HG03103 (cell line): ENCODE data around the gene SPDEF.

ENCODE experiments used
- ATAC-seq: cut with Tn5 transposase; IDR thresholded peaks from one replicate; pipeline ENCODE4 v1.9.1; 2021; ENCODE audit warnings: low read depth; ENCODE audit not compliant: unreplicated experiment

Gene SPDEF

DNA sequence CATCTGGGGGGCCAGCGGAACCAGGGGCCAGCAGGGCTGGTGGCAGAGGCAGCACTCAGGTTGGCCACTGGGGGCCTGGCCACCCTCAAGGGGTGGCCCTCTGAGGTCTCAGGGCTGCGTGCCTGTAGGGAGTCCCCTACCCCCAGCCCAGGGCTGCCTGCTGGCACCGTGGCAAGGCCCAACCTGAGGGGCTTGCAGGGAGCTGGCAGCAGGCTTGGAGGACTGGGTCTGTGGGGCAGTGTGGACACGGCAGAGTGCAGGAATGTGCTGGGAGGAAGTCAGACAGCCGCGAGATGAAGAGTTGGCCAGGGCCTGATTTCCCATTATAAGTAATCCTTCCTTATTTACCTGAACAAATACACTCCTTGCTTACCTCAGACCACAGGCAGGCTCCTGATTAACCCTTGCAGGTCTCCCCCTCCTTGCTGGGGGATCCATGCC is at the start of gene SPDEF:
SPDEF (minus strand) TSS at position 299 of the 441 bp plus-strand sequence. CDS start 11,874 bp downstream, outside the sequence.
- ATAC-seq = no peak

DNA sequence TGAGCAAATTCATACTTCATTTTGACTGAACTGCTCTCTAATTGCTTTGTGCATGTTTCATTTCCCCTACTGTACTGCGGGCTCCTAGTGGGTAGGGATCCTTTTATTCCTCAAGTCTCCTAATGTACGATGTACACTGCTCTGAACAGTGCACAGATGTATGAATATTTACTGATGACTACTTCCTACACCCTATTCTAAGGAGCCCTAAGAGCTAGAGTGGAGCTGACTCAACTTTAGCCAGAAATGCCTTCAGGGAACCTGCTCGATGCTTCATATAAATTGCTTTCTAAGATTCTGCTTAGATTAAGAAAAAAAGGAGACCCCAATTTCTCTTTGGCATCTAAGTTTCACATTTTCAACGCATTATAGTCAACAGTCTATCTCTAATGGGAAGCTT is 47.6 kb upstream of the SPDEF start:
- ATAC-seq = no peak

DNA sequence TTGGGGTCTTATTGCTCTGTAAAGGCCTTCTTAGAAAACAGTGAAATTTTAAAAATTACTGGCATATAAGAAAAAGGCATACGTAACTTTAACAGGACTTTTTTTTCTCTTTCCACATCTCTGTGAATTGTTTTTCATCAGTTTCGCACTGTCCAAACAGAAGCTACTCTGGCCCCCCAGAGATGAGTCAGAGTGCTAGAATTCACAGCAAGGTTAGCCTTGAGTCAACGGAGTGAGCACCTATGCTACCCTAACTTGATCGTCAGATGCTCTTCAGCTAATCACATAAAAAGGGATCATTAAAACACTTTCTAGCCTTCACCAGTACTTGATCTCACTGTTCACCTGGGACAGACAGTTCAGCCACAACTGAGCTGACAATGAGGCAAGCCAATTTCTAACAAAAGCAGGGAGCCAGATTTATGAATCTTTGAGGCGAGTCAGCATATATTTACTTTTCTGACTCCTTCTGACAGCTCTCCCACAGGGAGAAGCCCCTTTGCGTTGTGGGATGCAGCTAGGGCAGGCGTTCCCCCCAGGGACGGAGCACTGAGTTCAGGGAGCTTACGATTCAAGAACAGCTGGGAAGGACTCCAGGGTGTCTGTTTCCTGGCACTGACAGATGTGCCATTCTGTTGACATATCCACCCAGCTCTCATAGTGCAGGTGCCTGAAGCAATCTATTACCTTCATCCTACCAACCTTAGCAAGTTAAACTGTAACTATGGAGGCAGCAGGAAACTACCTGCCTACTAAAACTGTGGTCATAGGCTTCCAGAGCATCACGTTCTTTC is 46.4 kb upstream of the SPDEF start:
- no peak for ATAC-seq

DNA sequence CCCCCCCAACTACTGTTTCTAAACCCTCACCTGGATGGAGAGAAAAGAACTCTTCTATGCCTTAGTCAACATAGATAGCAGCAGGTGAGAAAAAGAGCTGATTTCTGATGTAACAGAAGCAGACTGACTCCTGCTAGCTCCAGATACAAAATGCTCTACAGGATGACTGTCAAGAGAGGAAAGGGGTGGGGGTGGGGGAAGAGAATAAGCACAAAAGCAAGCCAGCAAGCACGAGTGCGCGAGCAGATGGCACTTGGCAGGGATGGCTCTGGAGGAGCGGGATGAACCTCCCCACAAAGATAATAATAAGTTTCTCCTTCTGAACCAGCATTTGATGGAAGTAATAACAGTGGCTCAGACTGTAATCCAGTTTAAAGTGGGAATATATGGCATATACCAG is 45.6 kb upstream of the SPDEF start:
- no peak for ATAC-seq

DNA sequence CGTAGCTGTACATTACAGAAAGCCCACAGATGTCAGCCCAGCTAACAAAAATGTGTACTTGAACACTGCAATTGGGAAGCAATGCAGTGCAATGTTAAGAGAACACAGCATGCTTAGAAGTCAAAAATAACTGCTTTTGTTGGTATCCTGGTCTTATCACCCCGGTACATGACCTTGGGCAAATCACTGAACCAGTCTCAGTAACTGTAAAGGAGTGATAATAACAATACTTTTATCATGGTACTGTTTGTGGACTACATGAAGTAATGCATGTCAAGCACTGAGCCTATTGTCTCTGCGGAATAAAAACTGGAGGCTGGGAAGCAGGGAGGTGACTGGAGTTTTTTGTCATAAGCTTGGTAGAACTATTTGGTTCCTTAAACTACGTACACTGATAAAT is 44.7 kb upstream of the SPDEF start:
- ATAC-seq = no peak

DNA sequence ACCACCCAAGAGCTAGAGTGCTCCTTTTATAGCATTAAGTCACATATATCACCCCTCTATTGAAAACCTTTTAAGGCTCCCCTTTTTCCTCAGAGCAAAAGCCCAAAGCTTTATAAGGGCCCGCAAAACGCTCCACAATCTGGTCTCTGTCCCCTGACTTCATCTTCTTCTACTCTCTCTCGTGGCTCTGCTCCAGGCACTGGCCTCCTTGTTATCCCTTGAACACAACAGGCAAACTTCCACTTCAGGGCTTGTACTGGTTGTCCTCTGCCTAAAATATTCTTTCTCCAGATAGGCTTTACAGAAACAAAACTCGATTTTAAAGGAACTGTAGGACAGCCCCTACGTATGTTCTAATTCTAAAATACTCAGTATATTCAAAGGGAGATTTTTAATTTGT is 44.0 kb upstream of the SPDEF start:
- no peak for ATAC-seq

DNA sequence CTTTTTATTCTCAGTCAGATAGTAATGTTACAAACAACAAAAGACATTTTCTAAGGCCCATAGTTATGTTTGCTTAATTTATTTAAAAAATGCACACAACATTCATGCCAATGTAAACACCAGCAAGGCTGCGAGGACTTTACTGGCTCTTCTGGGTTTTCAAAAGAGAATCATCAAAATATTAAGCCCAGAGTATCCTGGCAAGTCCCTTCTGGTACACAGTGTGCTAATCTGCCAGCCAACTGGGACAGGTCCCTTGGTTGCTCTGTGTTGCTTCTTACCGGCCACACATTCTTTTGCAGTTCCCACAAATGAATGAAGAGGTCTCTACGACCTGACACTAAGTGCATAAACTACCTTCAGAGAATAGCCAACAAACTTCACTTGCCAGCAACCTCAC is 42.6 kb upstream of the SPDEF start:
- ATAC-seq = no peak

DNA sequence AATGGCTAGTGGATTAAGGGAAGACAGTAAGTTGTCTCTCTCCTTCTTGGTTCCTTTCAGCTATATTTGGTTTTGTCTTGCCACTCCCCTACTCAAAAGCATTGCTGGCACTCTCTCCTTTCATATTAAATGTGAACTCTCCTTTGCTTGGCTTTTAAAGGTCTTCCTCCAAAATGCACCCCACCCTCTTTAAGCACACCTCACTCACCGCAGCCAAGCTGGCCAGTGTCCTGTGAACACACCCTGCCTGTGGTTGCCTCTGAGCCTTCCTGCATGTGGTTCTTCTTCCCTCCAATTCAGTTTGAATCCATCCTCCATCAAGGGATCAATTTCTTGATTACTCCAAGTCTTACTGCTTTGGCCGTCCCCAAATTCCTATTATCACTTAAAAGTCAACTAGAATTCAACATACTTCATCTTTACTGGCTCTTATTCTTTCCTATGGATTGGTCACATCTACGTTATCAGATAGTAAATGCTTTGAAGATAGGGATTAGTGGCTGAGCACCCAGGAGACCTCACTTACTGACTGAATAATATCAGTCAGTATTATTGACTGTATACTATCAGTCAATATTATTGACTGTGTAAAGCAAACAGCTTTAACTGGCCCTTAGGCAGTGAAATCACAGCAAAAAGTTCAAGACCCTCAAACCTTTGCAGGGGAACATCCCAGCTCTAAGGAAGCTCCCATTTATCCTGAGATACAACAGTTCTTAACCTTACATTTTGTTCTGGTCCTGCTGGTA is 41.6 kb upstream of the SPDEF start:
- no peak for ATAC-seq

DNA sequence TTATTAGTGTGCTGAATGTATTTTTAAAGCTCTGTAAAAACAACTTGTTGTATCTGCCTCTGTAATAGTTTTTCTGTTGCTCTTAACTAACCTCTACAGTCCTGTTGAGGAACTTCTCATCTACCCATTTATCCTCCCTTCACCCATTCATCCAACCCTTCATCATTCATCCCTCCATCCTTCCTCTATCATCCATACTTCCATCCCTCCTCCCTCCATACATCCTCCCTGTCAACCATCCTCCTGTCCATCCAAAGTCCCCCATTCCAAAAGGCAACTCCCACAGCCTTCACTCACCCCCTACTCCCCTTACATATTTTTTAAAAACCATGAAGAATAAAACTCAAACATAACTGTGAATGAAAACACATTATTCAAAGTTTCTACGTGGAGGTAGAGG is 40.7 kb upstream of the SPDEF start:
- no peak for ATAC-seq

DNA sequence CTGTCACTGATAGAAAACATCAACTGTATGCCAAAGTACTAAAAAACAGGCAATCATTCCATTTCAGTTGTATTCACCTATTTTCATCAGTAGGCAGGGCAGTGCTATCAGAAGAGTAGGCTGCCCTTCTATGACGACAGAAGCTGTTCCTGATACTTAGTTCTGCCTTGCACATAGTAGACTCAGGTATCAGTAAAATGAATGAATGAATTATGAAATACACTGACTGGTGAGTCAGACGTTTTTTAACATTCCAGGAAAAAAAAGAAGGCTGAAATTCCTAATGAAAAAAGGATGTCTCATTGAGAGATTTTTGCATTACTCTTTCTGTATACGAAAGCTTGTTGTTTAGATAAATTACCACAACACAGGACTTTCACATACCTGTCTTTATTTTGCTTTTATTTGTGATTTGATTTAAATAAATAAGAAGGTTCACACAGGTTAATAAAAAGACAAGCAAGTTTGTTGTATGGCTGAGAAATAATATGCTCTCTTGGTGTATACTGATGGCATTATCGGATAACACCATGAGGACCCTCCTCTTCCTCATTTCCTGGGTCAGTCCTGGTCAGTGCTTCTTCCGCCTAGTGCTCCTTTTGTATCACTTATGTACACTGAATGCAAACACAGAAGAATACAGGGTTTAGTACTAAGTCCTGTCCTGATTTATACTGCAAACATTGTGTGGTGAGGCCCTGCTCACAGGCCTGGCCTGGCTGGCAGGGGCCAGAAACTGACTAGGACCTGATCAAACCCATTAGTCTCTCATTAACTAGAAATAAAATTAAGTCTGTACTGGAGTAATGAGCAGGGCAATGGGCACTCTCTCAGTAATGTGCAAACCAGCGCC is 39.4 kb upstream of the SPDEF start:
- no peak for ATAC-seq

DNA sequence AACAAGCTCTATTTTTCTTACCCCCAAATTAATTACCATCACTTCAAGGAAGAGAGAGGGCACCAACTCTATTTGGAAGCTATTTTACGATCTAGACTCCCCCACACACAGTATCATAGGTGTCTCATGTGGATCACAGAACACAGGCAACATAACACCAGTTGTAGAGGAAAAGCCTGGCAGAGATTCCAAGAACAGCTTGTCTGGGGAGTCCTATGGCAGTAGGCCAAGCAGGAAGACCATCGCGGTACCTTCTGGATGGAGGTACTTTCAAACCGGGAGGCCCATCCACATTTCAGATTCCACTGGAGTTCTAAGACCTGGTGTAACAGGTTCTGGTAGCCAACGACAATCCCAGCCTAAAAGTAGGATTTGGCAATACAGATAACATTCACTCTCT is 37.6 kb upstream of the SPDEF start:
- no peak for ATAC-seq

DNA sequence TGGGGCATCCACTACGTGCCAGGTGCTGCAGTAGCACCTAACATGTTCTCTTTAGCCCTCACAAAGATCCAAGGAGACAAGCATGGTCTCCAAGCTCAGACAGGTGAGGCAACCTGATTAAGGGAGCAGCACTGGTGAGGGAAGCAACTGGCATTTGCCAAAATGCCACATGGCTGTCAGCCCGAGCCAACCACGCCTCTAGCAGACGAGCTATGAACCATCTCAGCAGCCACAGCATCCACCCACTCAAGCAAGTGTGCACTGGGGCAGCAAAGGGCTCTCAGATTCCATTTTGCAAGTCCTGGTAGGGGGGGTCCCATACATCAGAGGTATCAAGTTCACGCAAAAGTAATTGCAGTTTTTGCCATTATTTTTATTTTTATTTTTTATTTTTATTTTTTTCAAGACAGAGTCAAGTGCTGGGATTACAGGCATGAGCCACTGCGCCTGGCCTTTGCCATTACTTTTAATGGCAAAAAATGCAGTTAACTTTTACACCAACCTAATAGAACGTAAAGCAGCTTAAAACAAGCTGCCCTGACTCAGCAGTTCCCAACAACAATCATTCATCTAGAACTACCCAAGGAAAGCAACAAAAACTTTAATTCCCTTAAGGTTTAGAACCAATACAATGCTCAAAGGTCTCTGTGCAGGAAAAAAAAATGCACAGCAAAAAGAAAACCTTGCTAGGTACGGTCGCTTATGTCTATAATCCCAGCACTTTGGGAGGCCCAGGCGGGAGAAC is 36.3 kb upstream of the SPDEF start:
- ATAC-seq = no peak

DNA sequence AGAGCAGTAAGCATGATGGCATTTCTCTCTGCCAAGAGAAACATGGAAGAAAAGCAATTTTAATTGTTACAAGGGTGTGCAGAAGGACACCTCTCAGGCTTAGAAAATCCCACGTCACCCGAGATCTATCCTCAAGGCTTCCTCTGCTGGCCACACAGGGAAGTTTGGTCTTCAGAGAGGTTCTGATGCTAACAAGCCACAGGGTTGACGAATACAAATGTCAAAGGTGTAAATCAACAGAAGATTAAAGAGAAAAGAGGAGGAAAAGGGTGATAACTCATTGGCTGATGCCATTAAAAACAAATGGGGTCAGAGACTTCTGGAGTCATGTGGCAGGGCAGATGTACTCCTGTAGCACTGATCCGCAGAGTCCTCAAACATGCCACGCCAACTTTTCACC is 33.6 kb upstream of the SPDEF start:
- ATAC-seq = no peak

DNA sequence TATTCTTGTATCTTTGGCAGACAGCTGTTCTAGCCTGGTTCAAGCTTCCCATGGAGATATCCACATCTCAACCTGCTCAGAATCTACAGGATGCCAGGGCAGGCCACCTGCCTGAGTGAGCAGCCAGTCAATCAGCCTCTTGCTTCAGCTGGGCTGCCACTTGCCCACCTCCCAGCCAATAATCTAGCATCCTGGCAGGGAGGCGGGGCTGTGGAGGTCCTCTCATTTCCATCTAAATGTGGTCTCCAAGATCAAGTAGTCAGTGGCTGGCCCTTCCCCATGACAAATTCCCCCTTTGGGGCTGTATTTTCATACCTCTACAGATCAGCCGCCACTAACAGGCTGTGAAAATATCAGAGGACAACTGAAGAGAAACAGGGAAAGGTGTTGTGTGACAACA is 33.0 kb upstream of the SPDEF start:
- no peak for ATAC-seq

DNA sequence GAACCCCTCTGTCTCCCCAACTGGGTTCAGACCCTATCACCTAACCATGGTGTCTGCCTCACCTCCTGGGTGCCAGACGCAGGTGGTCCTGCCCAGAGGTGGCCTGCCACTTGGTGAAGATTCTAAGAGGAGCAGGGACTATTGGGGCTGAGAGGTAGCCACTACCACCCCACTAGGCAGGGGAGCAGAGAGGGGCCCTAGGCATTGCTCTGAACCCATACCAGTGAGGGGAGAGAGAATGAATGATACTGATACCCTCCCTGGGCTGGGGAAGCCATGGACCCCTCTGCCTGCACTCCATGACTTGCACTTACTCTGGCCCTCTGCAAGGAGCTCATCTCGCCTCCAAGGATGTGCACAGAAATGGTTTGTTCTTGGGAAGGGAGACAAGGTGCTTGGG is 31.7 kb upstream of the SPDEF start:
- no peak for ATAC-seq

DNA sequence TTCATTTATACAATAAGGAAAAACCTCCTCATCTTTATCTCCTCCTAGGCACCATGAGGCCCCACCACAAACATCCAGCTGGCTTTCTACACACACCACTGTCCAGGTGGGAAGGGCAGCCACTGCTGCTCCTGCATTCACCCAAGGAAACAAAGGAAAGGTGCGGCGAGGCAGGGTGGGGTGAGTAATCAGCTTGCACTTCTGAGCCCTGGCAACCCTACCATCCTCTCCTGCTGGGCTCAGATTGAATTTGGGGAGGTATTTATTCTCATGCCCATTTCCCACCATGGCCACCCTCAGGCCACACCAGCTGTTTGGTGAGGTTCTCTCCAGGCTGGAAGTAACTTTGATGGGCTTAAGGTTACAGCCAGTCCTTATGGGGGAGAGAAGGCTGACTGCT is 31.2 kb upstream of the SPDEF start:
- no peak for ATAC-seq

DNA sequence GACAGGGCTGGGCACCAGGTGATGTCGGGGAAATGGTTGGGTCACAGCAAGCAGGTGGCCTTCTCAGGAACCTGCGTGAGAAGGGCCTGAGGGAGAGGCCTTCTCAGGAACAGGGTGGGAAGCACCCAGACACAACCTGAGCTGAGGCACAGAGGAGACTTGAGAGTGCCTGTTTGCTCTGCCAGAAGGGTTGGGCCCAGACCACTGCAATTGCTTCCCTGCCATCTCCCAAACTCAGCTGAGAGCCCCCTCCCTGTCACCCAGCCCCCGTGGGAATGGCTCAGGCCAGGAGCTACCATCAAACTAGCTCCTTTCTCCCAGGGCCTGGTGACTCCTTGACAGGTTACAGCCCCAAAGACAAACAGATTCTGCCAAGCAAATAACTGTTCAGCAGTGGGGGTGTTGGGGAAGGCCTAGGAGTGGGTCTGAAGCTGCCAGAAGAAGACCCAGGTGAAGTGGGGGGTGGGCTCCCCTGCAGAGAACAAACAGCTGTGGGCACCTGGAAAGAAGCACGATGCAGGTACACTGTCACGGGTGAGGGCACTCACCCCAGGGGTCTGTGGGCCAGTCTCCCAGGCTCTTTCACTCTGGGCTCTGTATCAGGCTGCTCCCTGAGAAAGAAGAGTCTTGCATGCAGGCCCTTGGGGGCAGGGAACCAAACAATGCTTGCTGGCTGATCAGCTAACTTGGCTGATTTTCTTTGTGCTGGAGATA is 30.4 kb upstream of the SPDEF start:
- no peak for ATAC-seq

DNA sequence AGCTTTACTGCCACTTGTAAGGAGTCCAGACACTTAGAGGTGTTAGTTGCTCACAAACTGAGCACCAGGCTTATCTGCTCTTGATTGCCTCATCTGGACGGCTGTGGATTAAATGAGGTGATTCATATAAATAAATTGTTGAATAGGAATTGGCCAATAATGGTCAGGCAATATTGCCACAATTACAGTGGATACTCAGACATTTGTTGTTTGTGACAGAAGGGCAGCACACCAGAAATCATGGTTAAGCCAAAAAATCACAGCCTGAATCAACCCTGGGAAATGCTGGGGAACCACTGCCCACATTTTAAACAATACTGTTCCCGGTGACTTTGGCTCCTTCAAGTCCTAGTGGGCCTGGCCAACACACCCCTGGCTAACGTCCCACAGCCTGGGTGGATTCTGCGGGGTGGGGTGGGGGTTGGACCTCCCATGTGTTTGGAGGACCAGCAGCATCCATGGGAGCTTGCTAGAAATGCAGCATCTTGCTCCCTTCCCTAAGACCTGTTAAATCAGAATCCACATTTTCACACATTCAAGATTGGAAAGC is 29.5 kb upstream of the SPDEF start:
- ATAC-seq = no peak

DNA sequence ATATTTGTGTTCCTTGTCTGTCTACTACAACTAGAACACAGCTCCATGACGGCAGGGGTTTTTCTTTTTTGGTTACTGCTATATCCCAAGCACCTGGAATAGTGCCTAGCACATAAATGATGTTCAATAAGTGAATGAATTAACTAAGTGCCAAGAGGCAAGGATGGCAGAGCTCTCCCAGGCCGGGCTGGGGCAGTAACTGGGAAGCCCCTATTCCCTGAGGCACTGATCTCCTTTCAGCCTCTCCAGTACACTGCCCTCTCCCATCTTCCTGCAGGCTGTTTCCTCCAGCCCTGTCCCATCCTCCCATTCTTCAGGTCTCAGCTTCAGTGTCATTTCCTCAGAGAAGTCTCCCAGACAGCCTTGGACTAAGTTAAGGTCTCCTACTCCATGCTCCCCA is 29.0 kb upstream of the SPDEF start:
- no peak for ATAC-seq

DNA sequence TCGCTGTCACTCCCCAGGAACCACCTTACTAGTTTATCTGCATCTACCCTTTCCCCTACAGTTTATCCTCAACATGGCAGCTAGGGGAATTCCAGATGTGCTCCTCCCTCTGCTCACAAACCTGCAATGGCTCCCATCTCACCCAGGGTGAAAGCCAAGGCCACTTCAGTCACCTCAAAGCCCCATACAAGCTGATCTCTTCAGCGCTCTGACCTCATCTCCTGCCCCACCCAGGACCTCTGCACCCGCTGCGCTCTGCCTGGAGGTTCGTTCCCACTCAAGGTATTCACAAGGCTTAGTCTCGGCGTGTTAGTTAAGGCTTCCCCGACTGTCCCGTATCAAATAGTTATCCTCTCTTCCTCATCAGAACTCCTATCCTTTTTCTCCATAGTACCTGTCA is 28.6 kb upstream of the SPDEF start:
- no peak for ATAC-seq
